Smooth muscle cell (in vitro differentiated cells): Measurements from ENCODE around the gene GADL1. TPM values are rescaled to one million over a fixed set of nuclear protein-coding genes. Genes with fewer than 3 reads are reported as not detected.

Experiments
- DNase-seq: peaks from one replicate; lab custom pipeline; 2025; ENCODE audit not compliant: unreplicated experiment; lab: John Stamatoyannopoulos, UW
- H2AFZ ChIP-seq: fragments of 200-600 bp; sonication (generic); 2 replicates; pipeline ENCODE4 v1.6.0; 2016; ENCODE audit warnings: antibody characterized with exemption, low read depth, mild to moderate bottlenecking
- H3F3A ChIP-seq: fragments of 200-600 bp; sonication (generic); 2 replicates; pipeline ENCODE4 v1.6.0; 2017; ENCODE audit warnings: antibody characterized with exemption, low read depth
- H3K27ac ChIP-seq: fragments of 200-600 bp; sonication (generic); 2 replicates; pipeline ENCODE4 v1.5.1; 2016; ENCODE audit warnings: low read depth, mild to moderate bottlenecking
- H3K27me3 ChIP-seq: fragments of 200-600 bp; sonication (generic); 2 replicates; pipeline ENCODE4 v1.6.1; 2016; ENCODE audit warnings: low read depth, mild to moderate bottlenecking
- H3K36me3 ChIP-seq: fragments of 200-600 bp; sonication (generic); 2 replicates; pipeline ENCODE4 v1.5.1; 2016; ENCODE audit warnings: low read depth
- H3K4me1 ChIP-seq: fragments of 200-600 bp; sonication (generic); 2 replicates; pipeline ENCODE4 v1.5.1; 2016; ENCODE audit warnings: low read depth
- H3K4me2 ChIP-seq: fragments of 200-600 bp; sonication (generic); 2 replicates; pipeline ENCODE4 v1.6.0; 2016; ENCODE audit warnings: mild to moderate bottlenecking
- H3K4me3 ChIP-seq: fragments of 200-600 bp; sonication (generic); 2 replicates; pipeline ENCODE4 v1.5.1; 2016; ENCODE audit warnings: mild to moderate bottlenecking
- H3K79me2 ChIP-seq: fragments of 200-600 bp; sonication (generic); 2 replicates; pipeline ENCODE4 v1.6.0; 2016; ENCODE audit warnings: low read depth, mild to moderate bottlenecking
- H3K9ac ChIP-seq: fragments of 200-600 bp; sonication (generic); 2 replicates; pipeline ENCODE4 v1.6.0; 2016; ENCODE audit warnings: low read depth
- H3K9me3 ChIP-seq: fragments of 200-600 bp; sonication (generic); replicated peaks from 2 replicates; pipeline ENCODE4 v1.5.1; 2016; ENCODE audit warnings: low read depth
- H4K20me1 ChIP-seq: fragments of 200-600 bp; sonication (generic); 2 replicates; pipeline ENCODE4 v1.6.0; 2016; ENCODE audit warnings: low read depth
- WGBS: methylation state at CpG from one replicate; pipeline ENCODE4 v1.1.7; 2016; ENCODE audit warnings: low lambda C conversion rate; 5-methylcytosine and 5-hydroxymethylcytosine counted together
- polyA plus RNA-seq: library from polyadenylated mRNA; unstranded; fragments of >200 nt; fragmentation: Nextera tagmentation; extraction: Ambion mirVana; gene quantifications from 2 replicates; pipeline ENCODE4 v1.2.1, GENCODE V29; 2016
- total RNA-seq: library from RNA; depleted of rRNA; stranded (reverse); fragments of >200 nt; gene quantifications from 2 replicates; pipeline ENCODE4 v1.2.3, GENCODE V29; 2014
- TF ChIP-seq, protein P1 (sequence below): fragments of 200-600 bp; sonication (generic); IDR thresholded peaks from 2 replicates; pipeline ENCODE4 v1.5.1; 2017; ENCODE audit warnings: borderline replicate concordance, mild to moderate bottlenecking, antibody characterized with exemption; ENCODE audit not compliant: insufficient read depth, poor library complexity, severe bottlenecking

The GADL1 gene
- total and polyA plus RNA-seq, 2 experiments from 2014 or later = not detected

- Histone ChIP-seq H3K36me3 (no peaks in the 10 kb centered on the region), H3K9me3 (no peaks in the 10 kb centered on the region), H3K79me2 (no peaks in the 10 kb centered on the region), H3K27ac (no peak overlapping the region), H3F3A (no peaks in the 10 kb centered on the region), H3K4me2 (no peak overlapping the region), H3K4me1 (no peaks in the 10 kb centered on the region), H2AFZ (no peak overlapping the region), H3K27me3 (no peaks in the 10 kb centered on the region), H3K9ac (no peak overlapping the region), H3K4me3 (no peak overlapping the region), H4K20me1 (no peaks in the 10 kb centered on the region)
- TF ChIP-seq, protein P1, sequence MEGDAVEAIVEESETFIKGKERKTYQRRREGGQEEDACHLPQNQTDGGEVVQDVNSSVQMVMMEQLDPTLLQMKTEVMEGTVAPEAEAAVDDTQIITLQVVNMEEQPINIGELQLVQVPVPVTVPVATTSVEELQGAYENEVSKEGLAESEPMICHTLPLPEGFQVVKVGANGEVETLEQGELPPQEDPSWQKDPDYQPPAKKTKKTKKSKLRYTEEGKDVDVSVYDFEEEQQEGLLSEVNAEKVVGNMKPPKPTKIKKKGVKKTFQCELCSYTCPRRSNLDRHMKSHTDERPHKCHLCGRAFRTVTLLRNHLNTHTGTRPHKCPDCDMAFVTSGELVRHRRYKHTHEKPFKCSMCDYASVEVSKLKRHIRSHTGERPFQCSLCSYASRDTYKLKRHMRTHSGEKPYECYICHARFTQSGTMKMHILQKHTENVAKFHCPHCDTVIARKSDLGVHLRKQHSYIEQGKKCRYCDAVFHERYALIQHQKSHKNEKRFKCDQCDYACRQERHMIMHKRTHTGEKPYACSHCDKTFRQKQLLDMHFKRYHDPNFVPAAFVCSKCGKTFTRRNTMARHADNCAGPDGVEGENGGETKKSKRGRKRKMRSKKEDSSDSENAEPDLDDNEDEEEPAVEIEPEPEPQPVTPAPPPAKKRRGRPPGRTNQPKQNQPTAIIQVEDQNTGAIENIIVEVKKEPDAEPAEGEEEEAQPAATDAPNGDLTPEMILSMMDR = no peak
- no peak for DNase-seq
These were observed 20.8 kb downstream of the GADL1 start for GRCh38 chr3:30873671-30874070.

- no peak overlapping the region for H3K9ac ChIP-seq
- DNase-seq = no peak
- TF ChIP-seq, protein P1 = no peak
These were observed 21.6 kb downstream of the GADL1 start for GRCh38 chr3:30872879-30873278.

DNA sequence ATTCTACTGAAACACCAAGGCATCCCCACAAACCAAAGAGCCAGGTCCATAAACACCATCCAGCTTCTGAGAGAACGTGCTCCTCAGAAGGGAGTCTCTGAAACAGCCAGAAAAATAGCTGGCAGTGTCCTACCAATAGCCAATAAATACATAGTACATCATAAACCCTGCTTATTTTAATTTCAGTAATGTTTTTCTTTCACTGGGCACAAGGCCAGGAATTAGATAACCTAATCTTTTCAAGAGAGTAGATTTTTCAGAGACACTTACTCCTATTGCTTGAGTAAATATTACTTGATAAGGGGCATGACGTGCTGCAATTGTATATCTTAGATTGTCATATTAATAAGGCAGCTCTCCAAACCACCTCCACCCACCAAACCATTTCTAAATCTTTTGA lies 22.7 kb downstream of the GADL1 start:
- no peak overlapping the region for H3K4me2 ChIP-seq
- no peak overlapping the region for H3K27ac ChIP-seq
- DNase-seq = no peak
- H3F3A ChIP-seq = no peaks in the 10 kb centered on the region
- no peak overlapping the region for H3K4me3 ChIP-seq
- no peak overlapping the region for H3K9ac ChIP-seq
- TF ChIP-seq, protein P1 = no peak
- no peaks in the 10 kb centered on the region for H3K79me2 ChIP-seq
- no peaks in the 10 kb centered on the region for H3K27me3 ChIP-seq
- H4K20me1 ChIP-seq = no peaks in the 10 kb centered on the region
- no peak overlapping the region for H2AFZ ChIP-seq
- 72% methylated on average over 2 of the region's 2 CpGs for WGBS
- H3K4me1 ChIP-seq = no peaks in the 10 kb centered on the region
- H3K9me3 ChIP-seq = no peaks in the 10 kb centered on the region
- no peaks in the 10 kb centered on the region for H3K36me3 ChIP-seq

More at GRCh38 chr3:30872879-30873278, 21.6 kb downstream of the GADL1 start:
- Histone ChIP-seq H4K20me1 (no peaks in the 10 kb centered on the region), H3K4me1 (no peaks in the 10 kb centered on the region), H3K36me3 (no peaks in the 10 kb centered on the region), H3K4me2 (no peak overlapping the region), H2AFZ (no peak overlapping the region), H3K79me2 (no peaks in the 10 kb centered on the region), H3K27ac (no peak overlapping the region), H3K27me3 (no peaks in the 10 kb centered on the region), H3F3A (no peaks in the 10 kb centered on the region), H3K9me3 (no peaks in the 10 kb centered on the region), H3K4me3 (no peak overlapping the region)

DNA sequence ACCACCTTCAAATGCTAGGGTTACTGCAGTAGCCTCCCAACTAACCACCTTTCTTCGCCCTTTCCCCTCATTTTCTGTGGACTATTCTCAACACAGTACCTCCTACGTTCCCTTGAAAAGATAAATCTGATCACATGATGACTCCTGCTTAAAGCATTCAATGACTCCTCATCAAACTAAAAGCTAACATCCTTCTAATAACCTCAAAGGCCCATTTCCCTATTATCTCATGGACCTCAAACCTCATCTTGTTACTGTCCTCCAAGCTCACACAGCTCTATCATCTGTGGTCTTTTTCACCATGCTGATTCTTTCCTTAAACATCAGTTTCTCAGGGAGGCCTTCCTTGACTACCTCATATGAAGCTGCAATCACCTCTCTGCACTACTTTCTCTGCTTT lies 29.6 kb downstream of the GADL1 start:
- H3K27ac ChIP-seq = no peak overlapping the region
- no peaks in the 10 kb centered on the region for H3K36me3 ChIP-seq
- TF ChIP-seq, protein P1 = no peak
- H3K9me3 ChIP-seq = no peaks in the 10 kb centered on the region
- no peak overlapping the region for H2AFZ ChIP-seq
- H3K27me3 ChIP-seq = no peaks in the 10 kb centered on the region
- WGBS = 70% methylated on average over 2 of the region's 2 CpGs
- H3K79me2 ChIP-seq = no peaks in the 10 kb centered on the region
- DNase-seq = no peak
- H3F3A ChIP-seq = no peaks in the 10 kb centered on the region
- no peaks in the 10 kb centered on the region for H4K20me1 ChIP-seq
- H3K4me2 ChIP-seq = no peak overlapping the region
- H3K9ac ChIP-seq = no peak overlapping the region
- H3K4me1 ChIP-seq = peaks cover 4% of the 10 kb centered on the region
- H3K4me3 ChIP-seq = no peak overlapping the region
